ENCODE results near the gene LSM3.

The LSM3 gene

GRCh38 chr3:14208977-14209394 lies 30.4 kb downstream of the LSM3 start:
- DNase-seq, result no peak
- Histone ChIP-seq H3K27ac (no peak overlapping the region), H3K4me3 (ENCODE audit: low read depth, low read length) (no peak overlapping the region), H3K27me3 (ENCODE audit: insufficient read depth, low read depth, severe bottlenecking) (no peaks in the 10 kb centered on the region), H3K36me3 (no peaks in the 10 kb centered on the region), H3K9me3 (ENCODE audit: severe bottlenecking) (no peaks in the 10 kb centered on the region)
- no peak for TF ChIP-seq CTCF (IDR thresholded peaks at IDR 0.05; ENCODE audit: low read depth, low read length)

- H3K36me3 ChIP-seq, result no peaks in the 10 kb centered on the region
- DNase-seq, result no peak
Measured at GRCh38 chr3:14209581-14210289, 31.1 kb downstream of the LSM3 start.

GRCh38 chr3:14210290-14210688 lies 31.7 kb downstream of the LSM3 start:
- Histone ChIP-seq H3K27ac (no peak overlapping the region), H3K4me3 (ENCODE audit: low read depth, low read length) (no peak overlapping the region), H3K9me3 (ENCODE audit: severe bottlenecking) (no peaks in the 10 kb centered on the region), H3K36me3 (no peaks in the 10 kb centered on the region), H3K27me3 (ENCODE audit: insufficient read depth, low read depth, severe bottlenecking) (no peaks in the 10 kb centered on the region)
- no peak for DNase-seq
- no peak for TF ChIP-seq CTCF (IDR thresholded peaks at IDR 0.05; ENCODE audit: low read depth, low read length)

More at GRCh38 chr3:14209581-14210289, 31.1 kb downstream of the LSM3 start:
- H3K27me3 ChIP-seq (ENCODE audit: insufficient read depth, low read depth, severe bottlenecking), result no peaks in the 10 kb centered on the region
- no peak overlapping the region for H3K27ac ChIP-seq
- H3K4me3 ChIP-seq (ENCODE audit: low read depth, low read length), result no peak overlapping the region
- TF ChIP-seq CTCF (IDR thresholded peaks at IDR 0.05; ENCODE audit: low read depth, low read length), result no peak
- H3K9me3 ChIP-seq (ENCODE audit: severe bottlenecking), result no peaks in the 10 kb centered on the region

- DNase-seq, result no peak
- no peak overlapping the region for H3K4me3 ChIP-seq (ENCODE audit: low read depth, low read length)
Measured at GRCh38 chr3:14210843-14211594, 32.4 kb downstream of the LSM3 start.

GRCh38 chr3:14211621-14212020 lies 33.0 kb downstream of the LSM3 start:
- Histone ChIP-seq H3K27ac (no peak overlapping the region), H3K36me3 (no peaks in the 10 kb centered on the region), H3K4me3 (ENCODE audit: low read depth, low read length) (no peak overlapping the region), H3K27me3 (ENCODE audit: insufficient read depth, low read depth, severe bottlenecking) (no peaks in the 10 kb centered on the region), H3K9me3 (ENCODE audit: severe bottlenecking) (no peaks in the 10 kb centered on the region)
- DNase-seq, result no peak
- TF ChIP-seq CTCF (IDR thresholded peaks at IDR 0.05; ENCODE audit: low read depth, low read length), result no peak

More at GRCh38 chr3:14210843-14211594, 32.4 kb downstream of the LSM3 start:
- H3K27ac ChIP-seq, result no peak overlapping the region
- no peaks in the 10 kb centered on the region for H3K27me3 ChIP-seq (ENCODE audit: insufficient read depth, low read depth, severe bottlenecking)
- TF ChIP-seq CTCF (IDR thresholded peaks at IDR 0.05; ENCODE audit: low read depth, low read length), result no peak
- no peaks in the 10 kb centered on the region for H3K9me3 ChIP-seq (ENCODE audit: severe bottlenecking)
- no peaks in the 10 kb centered on the region for H3K36me3 ChIP-seq

Data from WERI-Rb-1 (cell line).